Neuronal stem cell (in vitro differentiated cells): ENCODE results near the gene MED29.
A peak's percentile ranks its signal among the peaks of the same experiment; 100 is the strongest.

Experiments used
- DNase-seq: peaks from one replicate; pipeline ENCODE4 v3.0.0-alpha.2; 2013; ENCODE audit warnings: low spot score
- H2AFZ ChIP-seq: one replicate; pipeline ENCODE4 v1.6.1; 2013; ENCODE audit warnings: mild to moderate bottlenecking, low read length, inconsistent platforms
- H2AK5ac ChIP-seq: 2 replicates; pipeline ENCODE4 v1.6.1; 2013; ENCODE audit warnings: low read depth, mild to moderate bottlenecking, inconsistent platforms, low read length, moderate library complexity, mixed read lengths
- H2BK120ac ChIP-seq: 2 replicates; pipeline ENCODE4 v1.6.1; 2013; ENCODE audit warnings: low read depth, mild to moderate bottlenecking, inconsistent platforms, low read length, moderate library complexity, mixed read lengths
- H2BK12ac ChIP-seq: one replicate; pipeline ENCODE4 v1.6.1; 2013; ENCODE audit warnings: low read length, inconsistent platforms
- H2BK15ac ChIP-seq: 2 replicates; pipeline ENCODE4 v1.6.1; 2013; ENCODE audit warnings: mild to moderate bottlenecking, low read length, inconsistent platforms, mixed read lengths
- H2BK5ac ChIP-seq: one replicate; pipeline ENCODE4 v1.6.1; 2013; ENCODE audit warnings: inconsistent platforms, mild to moderate bottlenecking, low read length, moderate library complexity
- H3K14ac ChIP-seq: one replicate; pipeline ENCODE4 v1.6.1; 2013; ENCODE audit warnings: low read length, inconsistent platforms
- H3K18ac ChIP-seq: 2 replicates; pipeline ENCODE4 v1.6.1; 2013; ENCODE audit warnings: low read length, inconsistent platforms
- H3K23ac ChIP-seq: 2 replicates; pipeline ENCODE4 v1.6.1; 2013; ENCODE audit warnings: low read depth, mild to moderate bottlenecking, mixed read lengths, low read length, inconsistent platforms; ENCODE audit not compliant: poor library complexity
- H3K27ac ChIP-seq: replicated peaks from 3 replicates; pipeline ENCODE4 v1.5.1; 2013; ENCODE audit warnings: low read length, inconsistent platforms
- H3K27me3 ChIP-seq, 3 experiments: 2 replicates each; pipeline ENCODE4 v1.6.1; 2013; ENCODE audit warnings: low read length in 3 of 3, mild to moderate bottlenecking in 2 of 3, inconsistent platforms in 1 of 3, low read depth in 1 of 3, mixed read lengths in 1 of 3, moderate library complexity in 1 of 3; ENCODE audit not compliant: control insufficient read depth in 3 of 3, insufficient read depth in 3 of 3
- H3K36me3 ChIP-seq, 2 donors: replicated peaks in 1 of 2; 2 replicates each; pipeline ENCODE4 v1.6.1; 2013; ENCODE audit warnings: low read length in 2 of 2; ENCODE audit not compliant: control insufficient read depth in 2 of 2, insufficient read depth in 2 of 2
- H3K4ac ChIP-seq: 2 replicates; pipeline ENCODE4 v1.6.1; 2013; ENCODE audit warnings: inconsistent platforms, mild to moderate bottlenecking, low read length, moderate library complexity
- H3K4me1 ChIP-seq, 2 donors: 1 replicate in 1 of 2; 2 replicates in 1 of 2; pipeline ENCODE4 v1.6.1; 2013; ENCODE audit warnings: low read length in 2 of 2, low read depth in 1 of 2; ENCODE audit not compliant: control insufficient read depth in 2 of 2, insufficient read depth in 1 of 2
- H3K4me2 ChIP-seq: one replicate; pipeline ENCODE4 v1.6.1; 2013; ENCODE audit warnings: mild to moderate bottlenecking, low read length, inconsistent platforms; ENCODE audit not compliant: insufficient read depth, poor library complexity, severe bottlenecking
- H3K4me3 ChIP-seq, 2 donors: 2 replicates each; pipeline ENCODE4 v1.5.1; 2013; ENCODE audit warnings: low read length in 2 of 2, mild to moderate bottlenecking in 2 of 2, inconsistent platforms in 1 of 2, moderate library complexity in 1 of 2
- H3K79me1 ChIP-seq: one replicate; pipeline ENCODE4 v1.6.1; 2013; ENCODE audit warnings: low read depth, mild to moderate bottlenecking, inconsistent platforms, low read length, moderate library complexity
- H3K9ac ChIP-seq: one replicate; pipeline ENCODE4 v1.6.1; 2013; ENCODE audit warnings: mild to moderate bottlenecking, low read depth, low read length, inconsistent platforms; ENCODE audit not compliant: poor library complexity
- H3K9me3 ChIP-seq, 2 donors: replicated peaks in 1 of 2; 2 replicates each; pipeline versions ENCODE3 to v1.6.1; 2013; ENCODE audit warnings: low read length in 2 of 2, mild to moderate bottlenecking in 2 of 2, inconsistent platforms in 1 of 2, low read depth in 1 of 2, mixed read lengths in 1 of 2, moderate library complexity in 1 of 2; ENCODE audit not compliant: control insufficient read depth in 2 of 2, insufficient read depth in 1 of 2
- H4K8ac ChIP-seq: one replicate; pipeline ENCODE4 v1.6.1; 2013; ENCODE audit warnings: low read depth, mild to moderate bottlenecking, inconsistent platforms, low read length, moderate library complexity
- H4K91ac ChIP-seq: one replicate; pipeline ENCODE4 v1.6.1; 2013; ENCODE audit warnings: low read length, low read depth, mild to moderate bottlenecking, inconsistent platforms; ENCODE audit not compliant: poor library complexity
- WGBS, 2 donors: extraction: QIAGEN DNeasy Blood & Tissue Kit; methylation state at CpG; one replicate each; pipeline ENCODE4 v1.1.7; 2013; ENCODE audit warnings: missing lambda C conversion rate in 2 of 2, mixed read lengths in 1 of 2; ENCODE audit not compliant: insufficient read length in 2 of 2, insufficient replicate concordance in 1 of 2; ENCODE audit errors: extremely low coverage in 2 of 2; 5-methylcytosine and 5-hydroxymethylcytosine counted together

MED29 gene

GRCh38 chr19:39356647-39357046, 34.5 kb upstream of the MED29 start:
- H3K9ac ChIP-seq = no peak overlapping the region
- H3K4me1 ChIP-seq = no peaks in the 10 kb centered on the region
- no peak for DNase-seq
- no peak overlapping the region for H3K18ac ChIP-seq
- H2BK120ac ChIP-seq = no peak overlapping the region
- no peak overlapping the region for H2BK5ac ChIP-seq
- H2BK15ac ChIP-seq = no peak overlapping the region
- H3K4ac ChIP-seq = no peak overlapping the region
- peaks cover 54 to 92% of the 10 kb centered on the region in 2 donors for H3K36me3 ChIP-seq
- no peak overlapping the region for H2AFZ ChIP-seq
- no CpG with 5 or more reads among the region's 18 CpGs for WGBS, 2 donors
- H3K9me3 ChIP-seq = no peaks in the 10 kb centered on the region
- no peak overlapping the region for H2AK5ac ChIP-seq
- no peak overlapping the region for H3K23ac ChIP-seq
- no peak overlapping the region for H3K14ac ChIP-seq
- H3K4me2 ChIP-seq = no peak overlapping the region
- H3K79me1 ChIP-seq = peaks cover 4% of the 10 kb centered on the region
- H2BK12ac ChIP-seq = no peak overlapping the region
- no peak overlapping the region for H4K91ac ChIP-seq
- H4K8ac ChIP-seq = no peak overlapping the region
- no peak overlapping the region for H3K4me3 ChIP-seq
- H3K27me3 ChIP-seq = no peaks in the 10 kb centered on the region
- H3K27ac ChIP-seq = no peak overlapping the region

- H3K4ac ChIP-seq = no peak overlapping the region
- WGBS, 2 donors = no CpG with 5 or more reads among the region's 3 CpGs
- no peak overlapping the region for H2BK5ac ChIP-seq
- no peak overlapping the region for H2BK120ac ChIP-seq
- no peak overlapping the region for H3K4me3 ChIP-seq
- no peak overlapping the region for H3K23ac ChIP-seq
- no peak overlapping the region for H4K91ac ChIP-seq
- no peaks in the 10 kb centered on the region for H3K27me3 ChIP-seq
- H3K36me3 ChIP-seq = peaks cover 60 to 92% of the 10 kb centered on the region in 2 donors
- peaks cover 4% of the 10 kb centered on the region for H3K79me1 ChIP-seq
- H2AK5ac ChIP-seq = no peak overlapping the region
- no peak overlapping the region for H3K9ac ChIP-seq
- no peak overlapping the region for H2BK12ac ChIP-seq
- no peak overlapping the region for H4K8ac ChIP-seq
- H3K4me1 ChIP-seq = no peaks in the 10 kb centered on the region
- H2AFZ ChIP-seq = no peak overlapping the region
- H3K27ac ChIP-seq = no peak overlapping the region
- H3K14ac ChIP-seq = no peak overlapping the region
- H3K4me2 ChIP-seq = no peak overlapping the region
- no peak for DNase-seq
- no peak overlapping the region for H2BK15ac ChIP-seq
- H3K18ac ChIP-seq = no peak overlapping the region
- no peaks in the 10 kb centered on the region for H3K9me3 ChIP-seq
Measured at GRCh38 chr19:39359026-39359425, 32.2 kb upstream of the MED29 start.

- Histone ChIP-seq H3K9ac (no peak overlapping the region), H4K8ac (no peak overlapping the region), H2BK5ac (no peak overlapping the region), H2AFZ (no peak overlapping the region), H3K27me3 (no peaks in the 10 kb centered on the region), H3K4me3 (no peak overlapping the region), H3K4me2 (no peak overlapping the region), H3K27ac (no peak overlapping the region), H3K23ac (no peak overlapping the region), H3K79me1 (peaks cover 4% of the 10 kb centered on the region), H3K4ac (no peak overlapping the region), H3K9me3 (no peaks in the 10 kb centered on the region), H3K14ac (no peak overlapping the region), H3K4me1 (no peaks in the 10 kb centered on the region), H2BK120ac (no peak overlapping the region), H2BK15ac (no peak overlapping the region), H2AK5ac (no peak overlapping the region), H3K18ac (no peak overlapping the region), H4K91ac (no peak overlapping the region), H3K36me3 (peaks cover 62 to 88% of the 10 kb centered on the region in 2 donors), H2BK12ac (no peak overlapping the region)
- DNase-seq = no peak
- WGBS, 2 donors = no CpG with 5 or more reads among the region's 1 CpG
Measured at GRCh38 chr19:39360599-39360998, 30.6 kb upstream of the MED29 start.

- no peak overlapping the region for H2BK120ac ChIP-seq
- no peak overlapping the region for H3K27ac ChIP-seq
- no peak overlapping the region for H3K23ac ChIP-seq
- H3K4me1 ChIP-seq = no peaks in the 10 kb centered on the region
- no peak overlapping the region for H2BK5ac ChIP-seq
- no peak overlapping the region for H2BK15ac ChIP-seq
- no peaks in the 10 kb centered on the region for H3K79me1 ChIP-seq
- WGBS, 2 donors = no CpG with 5 or more reads among the region's 6 CpGs
- H3K4me2 ChIP-seq = no peak overlapping the region
- no peak overlapping the region for H3K18ac ChIP-seq
- no peaks in the 10 kb centered on the region for H3K9me3 ChIP-seq
- no peak overlapping the region for H2AK5ac ChIP-seq
- no peak for DNase-seq
- H3K4ac ChIP-seq = no peak overlapping the region
- H3K14ac ChIP-seq = no peak overlapping the region
- H4K8ac ChIP-seq = peak overlapping the region; percentile 98
- no peak overlapping the region for H4K91ac ChIP-seq
- H2BK12ac ChIP-seq = no peak overlapping the region
- no peaks in the 10 kb centered on the region for H3K27me3 ChIP-seq
- no peak overlapping the region for H2AFZ ChIP-seq
- H3K4me3 ChIP-seq = no peak overlapping the region
- H3K9ac ChIP-seq = peak overlapping the region; percentile 3
- H3K36me3 ChIP-seq = peaks cover 44 to 82% of the 10 kb centered on the region in 2 donors
Measured at GRCh38 chr19:39362682-39363657, 28.2 kb upstream of the MED29 start.
